ENCODE results near the gene NELL2. TPM values are rescaled to one million over a fixed set of nuclear protein-coding genes. Genes with fewer than 3 reads are reported as not detected.

The NELL2 gene
- total and polyA plus RNA-seq, 9 of the 15 experiments (the other 6 are each of a cell fraction or from before 2014, with no cell fraction given), result 0.32 to 1.1 (median 0.53) TPM

- TF ChIP-seq MITF (IDR thresholded peaks at IDR 0.05) (no peak), TAF9B (IDR thresholded peaks at IDR 0.05; ENCODE audit: partially characterized antibody) (no peak)
Measured at GRCh38 chr12:44592626-44593025, 283.5 kb downstream of the NELL2 start (continued).

GRCh38 chr12:44589697-44590096, 286.4 kb downstream of the NELL2 start:
- H4K20me1 ChIP-seq (replicated peaks; ENCODE audit: control insufficient read depth, insufficient read depth, low read length), result no peaks in the 10 kb centered on the region
- H3K4me2 ChIP-seq (ENCODE audit: insufficient read depth, low read length), result no peak overlapping the region
- no peak overlapping the region for H3K9ac ChIP-seq (ENCODE audit: insufficient read depth in 1 of 2, low read depth in 2 of 2, low read length in 2 of 2)
- no peak for ATAC-seq
- H3K79me2 ChIP-seq (ENCODE audit: control insufficient read depth, insufficient read depth, low read length), result no peaks in the 10 kb centered on the region
- no peaks in the 10 kb centered on the region for H3K27me3 ChIP-seq (ENCODE audit: control insufficient read depth in 2 of 2, insufficient read depth in 2 of 2, low read length in 2 of 2)
- POLR2A ChIA-PET, result no interaction called here
- no peak overlapping the region for H3K27ac ChIP-seq (ENCODE audit: extremely low read depth, low read depth, low read length)
- no peaks in the 10 kb centered on the region for H3K9me1 ChIP-seq (ENCODE audit: control insufficient read depth, insufficient read depth, low read length)
- CTCF ChIA-PET (ENCODE audit: low intra/inter-chr PET ratio), result no interaction called here
- in situ Hi-C loops (cut with MboI) (no loop called here), intact Hi-C loops (cut with micrococcal nuclease) (no loop called here)
- BruUV-seq (replicated peaks), result no TSS peak
- no peaks in the 10 kb centered on the region for H3K9me3 ChIP-seq (replicated peaks; ENCODE audit: control insufficient read depth, insufficient read depth, low read depth, low read length)
- H3K4me1 ChIP-seq (replicated peaks in 1 of 2; ENCODE audit: control insufficient read depth in 2 of 2, insufficient read depth in 2 of 2, low read length in 2 of 2), result no peaks in the 10 kb centered on the region
- H3K4me3 ChIP-seq, result no peak overlapping the region
- no peak overlapping the region for H2AFZ ChIP-seq (ENCODE audit: low read depth, low read length)
- no peaks in the 10 kb centered on the region for H3K36me3 ChIP-seq (ENCODE audit: control insufficient read depth, insufficient read depth, low read length)
- FAIRE-seq, result no peak
- TF ChIP-seq PHTF2 (CRISPR knock-in tag; IDR thresholded peaks at IDR 0.05) (no peak), RNF219 (CRISPR knock-in tag; IDR thresholded peaks at IDR 0.05) (no peak), FOXA1 (IDR thresholded peaks at IDR 0.05; ENCODE audit: borderline replicate concordance) (no peak), ZNF253 (CRISPR knock-in tag; conservative IDR thresholded peaks at IDR 0.05) (no peak)
- no peak for DNase-seq (ENCODE audit: extremely low read depth in 1 of 4, low spot score in 3 of 4)

All from K562 (cell line).